NCI-H69 (cell line): ENCODE measurements around the gene FCRL5.
A peak's percentile ranks its signal among the peaks of the same experiment; 100 is the strongest.
"Not testable (repeated sequence)": the region's sequence is repeated elsewhere in the genome, so short reads cannot be mapped to it uniquely, and the experiment has no call there.

ENCODE experiments used
- DNase-seq: peaks from one replicate; lab custom pipeline; 2025; lab: John Stamatoyannopoulos, UW

FCRL5 gene

GRCh38 chr1:157551694-157552693 lies at the start of gene FCRL5:
Gene FCRL5, minus strand, starts transcription at chr1:157552515. Its CDS starts 153 bp downstream, at chr1:157552362.
- DNase-seq: no peak

- DNase-seq: no peak
Observed at GRCh38 chr1:157600236-157600635, 47.9 kb upstream of the FCRL5 start.

DNA sequence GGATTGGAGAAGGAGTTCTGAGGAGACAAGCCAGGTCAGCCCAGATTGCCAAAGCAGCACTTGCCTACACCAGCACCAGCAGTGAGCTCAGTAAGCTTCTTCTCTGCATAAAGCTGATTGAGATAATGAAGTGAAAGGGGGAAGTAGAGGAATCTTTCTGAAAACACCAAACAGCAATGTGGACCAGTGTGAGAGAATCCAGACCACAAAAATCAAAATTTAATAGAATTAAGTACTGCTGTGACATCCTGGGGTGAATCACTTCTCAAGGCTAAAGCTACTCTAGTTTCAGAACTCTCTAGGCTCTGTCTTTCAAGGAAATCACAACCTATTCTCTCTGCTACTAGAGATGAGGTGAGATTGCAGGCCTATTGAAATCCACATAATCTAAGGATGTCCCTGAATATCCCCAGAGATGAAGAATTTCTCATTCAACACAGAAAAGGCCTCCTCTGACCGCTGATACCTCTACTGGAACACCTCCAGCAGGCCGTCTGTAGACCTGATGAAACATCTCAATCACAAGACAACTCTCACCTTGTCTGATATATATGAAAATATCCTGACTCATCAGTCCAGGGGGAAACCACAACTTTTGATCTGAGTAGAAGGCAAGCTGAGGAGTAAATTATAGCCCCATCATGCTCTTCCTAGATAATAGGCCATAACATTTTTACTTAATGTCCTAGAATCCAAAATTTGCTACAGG lies 45.8 kb upstream of the FCRL5 start, which contains the start of gene FCRL4:
TSS of gene FCRL4 (minus strand) at position 127 of the 709 bp plus-strand sequence. CDS start 141 bp downstream, outside the sequence.
- DNase-seq: no peak

GRCh38 chr1:157596384-157596783 lies 44.1 kb upstream of the FCRL5 start:
- no peak for DNase-seq

- DNase-seq: no peak
Observed at GRCh38 chr1:157595356-157595755, 43.0 kb upstream of the FCRL5 start.

DNA sequence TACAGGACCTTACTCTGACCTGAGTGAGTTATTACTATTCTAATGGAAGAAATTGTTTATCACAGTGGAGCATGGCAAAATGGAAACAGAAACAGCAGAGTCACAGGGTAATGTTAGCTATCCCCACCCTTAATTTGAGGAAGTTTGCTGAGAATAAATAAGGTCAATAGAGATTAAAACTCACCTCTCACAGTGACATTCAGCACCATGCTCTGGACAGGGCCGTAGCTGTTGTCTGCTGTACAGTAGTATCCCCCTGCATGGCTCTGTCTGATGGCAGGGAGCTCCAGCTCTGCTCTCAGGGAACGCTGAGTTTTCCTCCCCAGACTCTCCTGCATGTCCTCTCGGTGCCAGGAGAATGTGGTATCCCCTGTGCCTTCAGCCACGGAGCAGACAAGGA lies 33.7 kb upstream of the FCRL5 start:
- no peak for DNase-seq

GRCh38 chr1:157584503-157584902 lies 32.2 kb upstream of the FCRL5 start:
- no peak for DNase-seq

DNA sequence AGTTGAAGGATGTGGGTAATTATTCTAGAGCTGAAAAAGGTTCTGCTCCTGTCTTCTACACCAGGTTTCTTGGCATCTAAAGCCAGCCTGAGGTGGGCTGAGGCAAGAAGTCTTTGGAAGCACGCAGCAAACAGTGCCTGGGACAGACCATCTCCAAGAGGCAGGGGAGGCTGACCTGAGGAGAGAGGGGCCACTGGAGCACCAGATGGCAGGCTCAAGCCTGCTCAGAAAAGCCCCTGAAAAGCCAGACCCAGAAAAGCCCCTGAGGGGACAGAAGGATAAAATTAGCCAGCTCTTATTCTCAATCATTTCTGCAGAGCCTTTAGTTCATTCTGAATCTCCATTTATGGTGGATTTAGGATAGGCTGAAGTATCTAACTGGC lies 28.5 kb upstream of the FCRL5 start:
- no peak for DNase-seq

GRCh38 chr1:157580179-157580827 lies 28.0 kb upstream of the FCRL5 start:
- peak; percentile 68 for DNase-seq

DNA sequence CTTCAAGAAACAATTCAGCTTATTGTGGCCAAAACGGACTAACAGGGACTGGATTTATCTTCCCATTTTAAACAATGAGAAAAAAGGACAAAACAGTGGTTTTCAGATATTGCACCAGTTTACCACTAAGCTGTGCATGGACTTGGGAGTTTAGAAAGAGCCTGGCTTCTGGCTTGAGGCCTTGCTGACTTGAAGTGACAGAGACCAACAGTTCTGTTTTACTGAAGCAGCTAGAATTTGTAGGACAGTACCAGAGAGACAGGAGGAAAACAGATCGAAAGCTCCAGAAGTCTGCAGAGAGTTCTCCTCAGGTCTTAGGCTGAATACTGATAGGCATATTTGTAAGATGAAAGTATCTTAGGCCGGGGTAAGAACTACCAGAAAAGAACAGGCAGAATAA lies 25.1 kb upstream of the FCRL5 start:
- no peak for DNase-seq

- DNase-seq: no peak
Observed at GRCh38 chr1:157575744-157576143, 23.4 kb upstream of the FCRL5 start.

GRCh38 chr1:157574836-157575235 lies 22.5 kb upstream of the FCRL5 start:
- no peak for DNase-seq

DNA sequence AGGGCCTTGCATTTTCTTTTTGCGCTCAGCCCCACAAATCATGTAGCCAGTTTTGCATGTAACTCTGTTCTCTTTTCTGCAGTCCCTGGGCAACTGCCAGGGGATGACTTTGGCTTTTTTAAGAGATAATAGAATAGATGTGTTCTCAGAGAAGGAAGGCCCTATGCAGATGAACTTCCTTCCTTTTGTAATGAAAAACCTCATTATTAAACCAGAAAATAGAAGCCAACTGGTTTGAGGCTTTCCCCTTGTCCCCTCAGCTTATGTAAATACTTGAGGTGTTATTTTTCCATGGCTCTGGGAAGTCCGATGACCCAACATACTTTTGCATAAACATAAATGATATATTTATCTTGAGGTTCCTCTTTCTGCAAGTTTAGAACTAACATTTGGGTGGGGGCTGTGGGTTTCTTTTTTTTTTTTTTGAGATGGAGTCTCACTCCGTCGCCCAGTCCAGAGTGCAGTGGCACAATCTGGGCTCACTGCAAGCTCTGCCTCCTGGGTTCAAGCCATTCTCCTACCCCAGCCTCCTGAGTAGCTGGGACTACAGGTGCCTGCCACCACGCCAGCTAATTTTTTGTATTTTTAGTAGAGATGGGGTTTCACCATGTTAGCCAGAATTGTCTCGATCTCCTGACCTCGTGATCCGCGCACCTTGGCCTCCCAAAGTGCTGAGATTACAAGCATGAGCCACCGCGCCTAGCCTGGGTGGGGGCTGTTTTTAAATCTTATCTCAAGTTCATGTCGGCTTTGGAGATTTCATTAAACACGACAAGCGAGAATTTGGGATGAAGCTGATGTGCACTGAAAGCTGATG lies 14.4 kb upstream of the FCRL5 start:
- DNase-seq: no peak

- DNase-seq: no peak
Observed at GRCh38 chr1:157562515-157562914, 10.2 kb upstream of the FCRL5 start.

DNA sequence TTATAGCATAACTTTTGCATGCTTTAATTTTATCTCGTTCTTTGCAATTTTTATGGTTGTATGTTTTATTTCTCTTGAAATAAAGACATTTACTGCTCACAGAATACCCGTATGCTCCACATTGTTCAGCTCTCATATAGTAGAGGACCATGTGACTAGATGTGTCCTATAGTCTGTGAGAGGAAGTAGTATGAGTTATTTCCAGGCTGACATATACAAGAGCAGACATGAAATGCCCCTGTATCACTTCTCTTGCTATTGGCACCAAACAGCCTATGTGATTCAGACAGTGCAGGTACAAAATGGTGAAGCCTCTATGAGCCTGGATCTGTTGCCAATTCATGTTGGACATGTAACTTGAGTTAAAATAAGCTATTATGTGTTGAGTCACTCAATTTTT lies 5.8 kb upstream of the FCRL5 start:
- no peak for DNase-seq

DNA sequence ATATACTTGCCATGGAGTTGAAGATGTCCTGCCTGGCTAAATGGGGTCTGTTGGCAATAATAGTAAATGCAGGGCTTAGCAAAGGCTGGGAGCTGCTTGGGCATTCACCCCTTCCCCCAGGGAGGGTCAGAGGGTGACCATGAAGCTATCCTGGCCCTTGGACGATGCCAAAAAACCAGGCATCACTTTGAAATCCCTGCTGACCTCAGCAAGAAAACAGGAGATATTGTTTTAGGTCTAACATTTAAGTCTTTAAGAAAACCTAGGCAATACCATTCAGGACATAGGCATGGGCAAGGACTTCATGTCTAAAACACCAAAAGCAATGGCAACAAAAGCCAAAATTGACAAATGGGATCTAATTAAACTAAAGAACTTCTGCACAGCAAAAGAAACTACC lies 4.2 kb downstream of the FCRL5 start:
- DNase-seq: not testable (repeated sequence)

DNA sequence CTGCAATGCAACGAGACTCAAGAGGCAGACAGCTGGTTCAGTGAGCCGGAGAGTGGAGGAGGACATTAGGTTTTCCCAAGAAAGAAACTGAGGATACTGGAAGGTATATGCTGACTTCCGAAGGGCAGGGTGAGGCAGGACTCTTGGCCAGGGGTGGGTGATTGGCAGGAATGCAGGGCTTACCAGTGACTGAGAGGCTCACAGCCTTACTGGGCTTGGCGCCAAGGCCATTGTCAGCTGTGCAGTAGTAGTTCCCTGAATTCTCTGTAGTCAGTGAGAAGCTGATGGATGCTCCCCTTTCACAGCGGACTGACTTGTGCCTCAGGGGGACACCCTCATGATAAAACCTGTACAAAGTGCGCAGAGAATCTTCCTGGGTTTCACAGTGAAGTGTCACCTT lies 9.6 kb downstream of the FCRL5 start:
- no peak for DNase-seq

- no peak for DNase-seq
Observed at GRCh38 chr1:157540852-157541251, 11.5 kb downstream of the FCRL5 start.

DNA sequence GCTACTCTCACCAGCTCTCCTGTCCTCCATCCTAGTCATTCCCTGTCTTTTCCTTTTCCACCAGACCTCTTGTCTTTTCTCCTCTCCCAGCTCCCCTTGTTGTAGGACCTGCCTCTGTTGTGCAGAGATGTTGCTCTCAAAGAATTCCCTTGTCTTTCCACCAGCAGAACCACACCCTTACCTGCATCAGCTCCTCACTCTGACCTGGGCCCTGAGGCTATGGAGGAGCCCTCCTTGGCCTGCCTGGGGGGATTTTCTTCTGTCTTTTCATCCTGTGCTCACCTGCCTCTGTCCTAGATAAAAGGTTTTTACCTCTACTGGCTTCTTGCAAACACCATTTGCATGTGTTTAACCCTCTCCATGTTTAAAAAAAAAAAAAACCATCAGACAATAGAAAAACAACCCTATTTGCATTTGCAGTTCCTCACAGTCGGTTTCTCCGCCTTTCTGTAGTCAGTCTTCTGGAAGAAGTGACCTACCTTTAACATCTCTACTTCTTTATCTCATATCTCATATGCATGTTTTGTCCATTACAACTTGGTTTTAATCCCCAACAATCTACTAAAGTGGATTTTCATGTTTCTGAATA lies 12.1 kb downstream of the FCRL5 start:
- no peak for DNase-seq

DNA sequence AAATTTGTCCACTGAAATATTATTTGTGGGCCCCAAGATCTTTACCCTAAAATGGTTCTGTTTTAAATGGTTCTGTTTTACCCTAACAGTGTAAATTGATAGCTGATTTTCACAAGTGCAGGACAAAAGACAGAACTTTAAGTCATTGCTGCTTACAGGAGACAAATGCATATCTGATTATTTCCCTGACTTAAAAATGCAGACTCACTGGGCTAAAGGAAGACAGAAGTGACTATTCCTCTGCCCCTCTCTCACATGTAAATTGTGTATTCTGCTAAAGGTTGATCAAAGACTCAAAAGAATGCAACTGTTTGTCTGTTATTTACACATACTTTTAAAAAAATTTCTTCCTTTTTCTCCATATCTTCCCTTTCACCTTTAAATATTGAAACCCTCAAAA lies 12.7 kb downstream of the FCRL5 start:
- no peak for DNase-seq

GRCh38 chr1:157532569-157532968 lies 19.7 kb downstream of the FCRL5 start:
- no peak for DNase-seq
